ENCODE data around the gene BNIP5. TPM values are rescaled to one million over a fixed set of nuclear protein-coding genes. Genes with fewer than 3 reads are reported as not detected.

BNIP5 gene
- total RNA-seq, 2 donors from 2014 or later: not detected

DNA sequence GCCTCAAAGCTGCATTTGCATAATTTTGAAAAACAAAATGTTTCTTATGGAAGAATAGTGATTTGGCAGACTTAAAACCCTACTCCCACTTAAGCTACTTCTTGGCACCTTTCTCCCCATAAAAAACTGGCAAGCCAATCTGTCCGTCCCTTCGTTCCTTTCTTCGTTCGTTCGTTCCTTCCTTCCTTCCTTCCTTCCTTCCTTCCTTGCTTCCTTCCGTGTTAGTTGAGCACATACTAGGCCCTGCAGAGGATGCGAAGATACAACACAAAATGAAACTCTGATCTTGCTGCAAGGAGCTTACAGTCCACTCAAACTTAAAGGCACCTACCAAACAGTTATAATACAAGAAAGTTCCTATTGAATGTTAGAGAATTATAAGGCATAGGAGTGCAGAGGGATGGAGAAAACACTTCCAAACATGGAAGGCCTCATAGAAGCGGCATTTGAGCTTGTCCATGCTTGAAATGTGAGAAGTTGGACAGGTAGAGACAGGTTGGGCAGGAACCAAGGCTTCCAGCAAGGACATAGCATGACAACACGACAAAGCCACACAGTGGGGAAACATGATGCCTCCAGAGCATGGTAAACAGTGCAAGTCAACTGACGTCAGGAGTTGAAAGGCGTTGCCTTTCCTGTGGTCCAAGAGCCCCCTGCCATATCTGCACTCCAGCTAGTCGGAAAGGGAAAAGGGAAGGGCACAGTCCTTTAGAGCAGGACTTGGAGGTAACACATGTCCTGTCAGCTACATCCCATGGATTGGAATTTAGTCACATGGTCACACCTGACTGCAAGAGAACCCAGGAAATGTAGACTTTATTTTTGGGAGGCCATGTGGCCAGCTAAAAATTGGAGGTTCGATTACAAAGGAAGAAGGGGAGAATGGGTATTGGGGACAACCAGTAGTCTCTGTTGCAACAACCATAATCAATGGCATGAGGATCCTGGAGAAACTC, 59.8 kb downstream of the BNIP5 start:
- Histone ChIP-seq H3K4me1 (no peaks in the 10 kb centered on the region), H3K9me3 (no peaks in the 10 kb centered on the region), H3K4me3 (no peak overlapping the region), H3K27me3 (no peaks in the 10 kb centered on the region), H3K27ac (no peak overlapping the region), H3K36me3 (no peaks in the 10 kb centered on the region)
- TF ChIP-seq, protein P1, sequence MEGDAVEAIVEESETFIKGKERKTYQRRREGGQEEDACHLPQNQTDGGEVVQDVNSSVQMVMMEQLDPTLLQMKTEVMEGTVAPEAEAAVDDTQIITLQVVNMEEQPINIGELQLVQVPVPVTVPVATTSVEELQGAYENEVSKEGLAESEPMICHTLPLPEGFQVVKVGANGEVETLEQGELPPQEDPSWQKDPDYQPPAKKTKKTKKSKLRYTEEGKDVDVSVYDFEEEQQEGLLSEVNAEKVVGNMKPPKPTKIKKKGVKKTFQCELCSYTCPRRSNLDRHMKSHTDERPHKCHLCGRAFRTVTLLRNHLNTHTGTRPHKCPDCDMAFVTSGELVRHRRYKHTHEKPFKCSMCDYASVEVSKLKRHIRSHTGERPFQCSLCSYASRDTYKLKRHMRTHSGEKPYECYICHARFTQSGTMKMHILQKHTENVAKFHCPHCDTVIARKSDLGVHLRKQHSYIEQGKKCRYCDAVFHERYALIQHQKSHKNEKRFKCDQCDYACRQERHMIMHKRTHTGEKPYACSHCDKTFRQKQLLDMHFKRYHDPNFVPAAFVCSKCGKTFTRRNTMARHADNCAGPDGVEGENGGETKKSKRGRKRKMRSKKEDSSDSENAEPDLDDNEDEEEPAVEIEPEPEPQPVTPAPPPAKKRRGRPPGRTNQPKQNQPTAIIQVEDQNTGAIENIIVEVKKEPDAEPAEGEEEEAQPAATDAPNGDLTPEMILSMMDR (IDR thresholded peaks at IDR 0.05): no peak
- DNase-seq (ENCODE audit: low spot score): no peak

- TF ChIP-seq, protein P1 (IDR thresholded peaks at IDR 0.05): no peak
- no peaks in the 10 kb centered on the region for H3K27me3 ChIP-seq
- H3K4me3 ChIP-seq: no peak overlapping the region
- no peak for DNase-seq (ENCODE audit: low spot score)
- H3K4me1 ChIP-seq: no peaks in the 10 kb centered on the region
- H3K27ac ChIP-seq: no peak overlapping the region
- no peaks in the 10 kb centered on the region for H3K9me3 ChIP-seq
- no peaks in the 10 kb centered on the region for H3K36me3 ChIP-seq
Observed at GRCh38 chr6:36273802-36274514, 62.7 kb downstream of the BNIP5 start.

DNA sequence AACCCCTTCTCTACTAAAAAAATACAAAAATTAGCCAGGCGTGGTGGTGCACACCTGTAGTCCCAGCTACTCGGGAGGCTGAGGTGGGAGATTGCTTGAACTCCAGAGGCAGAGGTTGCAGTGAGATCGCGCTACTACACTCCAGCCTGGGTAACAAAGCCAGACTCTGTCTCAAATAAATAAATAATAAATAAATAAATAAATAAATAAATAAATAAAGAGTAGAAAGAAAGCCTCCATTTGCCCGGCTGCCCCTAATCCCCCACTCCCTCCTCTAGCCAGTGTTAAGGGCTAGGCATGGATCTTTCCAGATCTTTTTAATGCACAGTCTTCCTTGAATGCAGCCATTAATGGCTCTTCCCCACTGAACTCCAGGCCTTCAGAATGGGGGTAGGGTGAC, 63.6 kb downstream of the BNIP5 start:
- H3K4me1 ChIP-seq: no peaks in the 10 kb centered on the region
- no peak overlapping the region for H3K4me3 ChIP-seq
- no peak overlapping the region for H3K27ac ChIP-seq
- TF ChIP-seq, protein P1 (IDR thresholded peaks at IDR 0.05): no peak
- H3K9me3 ChIP-seq: no peaks in the 10 kb centered on the region
- H3K36me3 ChIP-seq: no peaks in the 10 kb centered on the region
- no peak for DNase-seq (ENCODE audit: low spot score)
- no peaks in the 10 kb centered on the region for H3K27me3 ChIP-seq

DNA sequence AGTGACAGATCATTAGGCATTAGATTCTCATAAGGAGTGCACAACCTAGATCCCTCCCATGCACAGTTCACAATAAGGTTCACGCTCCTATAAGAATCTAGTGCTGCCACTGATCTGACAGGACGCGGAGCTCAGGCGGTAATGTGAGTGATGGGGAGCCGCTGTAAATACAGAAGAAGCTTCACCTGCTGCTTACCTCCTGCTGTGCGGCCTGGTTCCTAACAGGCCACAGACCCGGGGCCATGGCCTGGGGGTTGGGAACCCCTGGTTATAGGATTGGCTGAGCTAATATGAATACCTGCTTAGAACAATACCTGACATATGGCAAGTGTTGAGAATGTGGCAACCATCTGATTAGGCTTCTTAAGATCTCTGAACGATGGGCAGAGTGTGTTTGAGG, 64.5 kb downstream of the BNIP5 start:
- Histone ChIP-seq H3K4me3 (no peak overlapping the region), H3K9me3 (no peaks in the 10 kb centered on the region), H3K27me3 (no peaks in the 10 kb centered on the region), H3K27ac (no peak overlapping the region), H3K36me3 (no peaks in the 10 kb centered on the region), H3K4me1 (no peaks in the 10 kb centered on the region)
- DNase-seq (ENCODE audit: low spot score): no peak
- TF ChIP-seq, protein P1 (IDR thresholded peaks at IDR 0.05): no peak

- Histone ChIP-seq H3K9me3 (peaks cover 0 to 10% of the 10 kb centered on the region in 2 donors), H3K4me3 (no peak within 1 kb of the TSS), H3K27ac (no peak within 1 kb of the TSS), H3K27me3 (no peaks in the 10 kb centered on the region), H3K4me1 (no peaks in the 10 kb centered on the region), H3K36me3 (no peaks in the 10 kb centered on the region)
- TF ChIP-seq, protein P1 (IDR thresholded peaks at IDR 0.05): no peak
- no peak for DNase-seq (ENCODE audit: low spot score)
Observed at GRCh38 chr6:36269834-36270705, 66.6 kb downstream of the BNIP5 start, which contains the start of gene PNPLA1. TSS of gene PNPLA1 (plus strand) at chr6:36270060. CDS start at chr6:36270460, 400 bp downstream.
